Large intestine (tissue), 12 donors: ENCODE results near the gene TMEM30A. TPM values are rescaled to one million over a fixed set of nuclear protein-coding genes. Genes with fewer than 3 reads are reported as not detected.

ENCODE experiments used
- DNase-seq, 2 donors: peaks; one replicate each; pipeline versions ENCODE4 v3.0.0 to v3.0.0-alpha.2; 2013
- H3K27ac ChIP-seq: one replicate; pipeline ENCODE4 v1.5.1; 2013; ENCODE audit warnings: low read length
- H3K27me3 ChIP-seq: 2 replicates; pipeline ENCODE4 v1.6.1; 2013; ENCODE audit warnings: low read length; ENCODE audit not compliant: control insufficient read depth, insufficient read depth
- H3K36me3 ChIP-seq: 2 replicates; pipeline ENCODE4 v1.6.1; 2013; ENCODE audit warnings: low read length; ENCODE audit not compliant: control insufficient read depth, insufficient read depth
- H3K4me1 ChIP-seq: one replicate; pipeline ENCODE4 v1.6.1; 2013; ENCODE audit warnings: low read length; ENCODE audit not compliant: control insufficient read depth, insufficient read depth
- H3K4me3 ChIP-seq: one replicate; pipeline ENCODE4 v1.5.1; 2013; ENCODE audit warnings: low read length
- H3K9me3 ChIP-seq: one replicate; pipeline ENCODE4 v1.6.1; 2013; ENCODE audit warnings: mild to moderate bottlenecking, low read depth, low read length, moderate library complexity; ENCODE audit not compliant: control insufficient read depth
- WGBS: methylation state at CpG from one replicate; pipeline ENCODE4 v1.1.5; 2013; ENCODE audit warnings: low lambda C conversion rate; ENCODE audit not compliant: insufficient coverage; 5-methylcytosine and 5-hydroxymethylcytosine counted together
- long read RNA-seq, 11 donors: transcript quantifications; one replicate each; lab custom pipeline, GENCODE V29; 2026
- polyA plus RNA-seq: library from polyadenylated mRNA; unstranded; fragments of 120-200 nt; gene quantifications from one replicate; pipeline ENCODE4 v1.2.1, GENCODE V29; 2013

Gene TMEM30A
- polyA plus RNA-seq, result 75.2 TPM
- long read RNA-seq, donor 1, full-length matches to known transcripts, result 23 of 36 reads
- long read RNA-seq, donor 1, partial matches to known transcripts, result 13 of 36 reads
- long read RNA-seq, donor 1, other reads (novel, unspliced or antisense), result 0 of 36 reads
- long read RNA-seq, donor 2, full-length matches to known transcripts, result 38 of 58 reads
- long read RNA-seq, donor 2, partial matches to known transcripts, result 20 of 58 reads
- long read RNA-seq, donor 2, other reads (novel, unspliced or antisense), result 0 of 58 reads
- long read RNA-seq, donor 3, full-length matches to known transcripts, result 33 of 48 reads
- long read RNA-seq, donor 3, partial matches to known transcripts, result 15 of 48 reads
- long read RNA-seq, donor 3, other reads (novel, unspliced or antisense), result 0 of 48 reads
- long read RNA-seq, donor 4, full-length matches to known transcripts, result 2 of 2 reads
- long read RNA-seq, donor 4, partial matches to known transcripts, result 0 of 2 reads
- long read RNA-seq, donor 4, other reads (novel, unspliced or antisense), result 0 of 2 reads
- long read RNA-seq, donor 5, full-length matches to known transcripts, result 19 of 19 reads
- long read RNA-seq, donor 5, partial matches to known transcripts, result 0 of 19 reads
- long read RNA-seq, donor 5, other reads (novel, unspliced or antisense), result 0 of 19 reads
- long read RNA-seq, donor 6, full-length matches to known transcripts, result 33 of 46 reads
- long read RNA-seq, donor 6, partial matches to known transcripts, result 13 of 46 reads
- long read RNA-seq, donor 6, other reads (novel, unspliced or antisense), result 0 of 46 reads
- long read RNA-seq, donor 7, full-length matches to known transcripts, result 14 of 14 reads
- long read RNA-seq, donor 7, partial matches to known transcripts, result 0 of 14 reads
- long read RNA-seq, donor 7, other reads (novel, unspliced or antisense), result 0 of 14 reads
- long read RNA-seq, donor 8, full-length matches to known transcripts, result 26 of 42 reads
- long read RNA-seq, donor 8, partial matches to known transcripts, result 16 of 42 reads
- long read RNA-seq, donor 8, other reads (novel, unspliced or antisense), result 0 of 42 reads
- long read RNA-seq, donor 9, full-length matches to known transcripts, result 26 of 34 reads
- long read RNA-seq, donor 9, partial matches to known transcripts, result 8 of 34 reads
- long read RNA-seq, donor 9, other reads (novel, unspliced or antisense), result 0 of 34 reads
- long read RNA-seq, donor 10, full-length matches to known transcripts, result 33 of 39 reads
- long read RNA-seq, donor 10, partial matches to known transcripts, result 6 of 39 reads
- long read RNA-seq, donor 10, other reads (novel, unspliced or antisense), result 0 of 39 reads
- long read RNA-seq, donor 11, full-length matches to known transcripts, result 27 of 27 reads
- long read RNA-seq, donor 11, partial matches to known transcripts, result 0 of 27 reads
- long read RNA-seq, donor 11, other reads (novel, unspliced or antisense), result 0 of 27 reads

- no peaks in the 10 kb centered on the region for H3K27me3 ChIP-seq
- peak within 1 kb of the TSS; percentile 96 for H3K4me3 ChIP-seq
- H3K4me1 ChIP-seq, result peaks cover 7% of the 10 kb centered on the region
- no peaks in the 10 kb centered on the region for H3K36me3 ChIP-seq
- peak within 1 kb of the TSS; percentile 95 for H3K27ac ChIP-seq
- H3K9me3 ChIP-seq, result no peaks in the 10 kb centered on the region
- 0% methylated on average over 3 of the region's 55 CpGs for WGBS
- DNase-seq, result peak; percentile 99
Observed at GRCh38 chr6:75284632-75285282, at the start of gene TMEM30A. TMEM30A (minus strand) TSS chr6:75284792; CDS start chr6:75284638, 154 bp downstream.

GRCh38 chr6:75333676-75334200, 49.1 kb upstream of the TMEM30A start:
- peaks cover 6% of the 10 kb centered on the region for H3K27me3 ChIP-seq
- no peak for DNase-seq
- no peaks in the 10 kb centered on the region for H3K4me1 ChIP-seq
- H3K9me3 ChIP-seq, result no peaks in the 10 kb centered on the region
- no peak overlapping the region for H3K4me3 ChIP-seq
- no peaks in the 10 kb centered on the region for H3K36me3 ChIP-seq
- no peak overlapping the region for H3K27ac ChIP-seq
- no CpG with 5 or more reads among the region's 2 CpGs for WGBS

- DNase-seq, result no peak
- no CpG with 5 or more reads among the region's 2 CpGs for whole genome bisulfite sequencing
Observed at GRCh38 chr6:75331151-75331550, 46.6 kb upstream of the TMEM30A start.

GRCh38 chr6:75329703-75330102, 45.1 kb upstream of the TMEM30A start:
- no peak overlapping the region for H3K4me3 ChIP-seq

More at GRCh38 chr6:75331151-75331550, 46.6 kb upstream of the TMEM30A start:
- peaks cover 6% of the 10 kb centered on the region for H3K27me3 ChIP-seq
- no peaks in the 10 kb centered on the region for H3K36me3 ChIP-seq
- H3K9me3 ChIP-seq, result no peaks in the 10 kb centered on the region
- H3K27ac ChIP-seq, result no peak overlapping the region
- H3K4me3 ChIP-seq, result no peak overlapping the region
- no peaks in the 10 kb centered on the region for H3K4me1 ChIP-seq

GRCh38 chr6:75327807-75328206, 43.2 kb upstream of the TMEM30A start:
- no peak overlapping the region for H3K27ac ChIP-seq
- peaks cover 6% of the 10 kb centered on the region for H3K27me3 ChIP-seq
- no peaks in the 10 kb centered on the region for H3K36me3 ChIP-seq
- no peak for DNase-seq
- H3K4me1 ChIP-seq, result no peaks in the 10 kb centered on the region
- no peak overlapping the region for H3K4me3 ChIP-seq
- no CpG with 5 or more reads among the region's 1 CpG for WGBS
- no peaks in the 10 kb centered on the region for H3K9me3 ChIP-seq

More at GRCh38 chr6:75329703-75330102, 45.1 kb upstream of the TMEM30A start:
- H3K36me3 ChIP-seq, result no peaks in the 10 kb centered on the region
- WGBS, result no CpG with 5 or more reads among the region's 1 CpG
- peaks cover 6% of the 10 kb centered on the region for H3K27me3 ChIP-seq
- no peaks in the 10 kb centered on the region for H3K9me3 ChIP-seq
- H3K4me1 ChIP-seq, result no peaks in the 10 kb centered on the region
- DNase-seq, result no peak
- no peak overlapping the region for H3K27ac ChIP-seq

GRCh38 chr6:75326557-75327258, 42.1 kb upstream of the TMEM30A start:
- H3K4me1 ChIP-seq, result no peaks in the 10 kb centered on the region
- no peaks in the 10 kb centered on the region for H3K9me3 ChIP-seq
- H3K27ac ChIP-seq, result no peak overlapping the region
- H3K36me3 ChIP-seq, result no peaks in the 10 kb centered on the region
- DNase-seq, result no peak
- WGBS, result no CpG with 5 or more reads among the region's 2 CpGs
- no peak overlapping the region for H3K4me3 ChIP-seq
- peaks cover 3% of the 10 kb centered on the region for H3K27me3 ChIP-seq

GRCh38 chr6:75318900-75319299, 34.3 kb upstream of the TMEM30A start:
- Histone ChIP-seq H3K36me3 (no peaks in the 10 kb centered on the region), H3K4me1 (no peaks in the 10 kb centered on the region), H3K4me3 (no peak overlapping the region), H3K27me3 (no peaks in the 10 kb centered on the region), H3K27ac (no peak overlapping the region), H3K9me3 (no peaks in the 10 kb centered on the region)
- DNase-seq, result no peak
- 78% methylated on average over 2 of the region's 2 CpGs for WGBS

GRCh38 chr6:75317503-75318206, 33.1 kb upstream of the TMEM30A start:
- WGBS, result 29% methylated on average over 2 of the region's 4 CpGs

More at GRCh38 chr6:75317503-75318206, 33.1 kb upstream of the TMEM30A start:
- Histone ChIP-seq H3K4me1 (no peaks in the 10 kb centered on the region), H3K27ac (no peak overlapping the region), H3K36me3 (no peaks in the 10 kb centered on the region), H3K27me3 (no peaks in the 10 kb centered on the region), H3K9me3 (no peaks in the 10 kb centered on the region), H3K4me3 (no peak overlapping the region)
- peak in 1 of 2 donors; percentile 5 for DNase-seq
